Skeletal muscle satellite cell (primary cell): Measurements from ENCODE around the gene MYOM3.

Experiments used
- H3K27me3 ChIP-seq: 2 replicates; pipeline ENCODE4 v1.7.0; 2013; ENCODE audit warnings: low read length; ENCODE audit not compliant: control insufficient read depth, insufficient read depth
- H3K36me3 ChIP-seq: 2 replicates; pipeline ENCODE4 v1.7.0; 2013; ENCODE audit warnings: mild to moderate bottlenecking, control low read depth, low read length; ENCODE audit not compliant: insufficient read depth
- H3K4me1 ChIP-seq: 2 replicates; pipeline ENCODE4 v1.7.0; 2013; ENCODE audit warnings: low read length; ENCODE audit not compliant: control insufficient read depth, insufficient read depth
- H3K4me2 ChIP-seq: 2 replicates; pipeline ENCODE4 v1.7.0; 2013; ENCODE audit warnings: mild to moderate bottlenecking, low read length
- H3K4me3 ChIP-seq: 2 replicates; pipeline ENCODE4 v1.7.0; 2013; ENCODE audit warnings: low read length
- H3K9ac ChIP-seq: 2 replicates; pipeline ENCODE4 v1.7.0; 2013; ENCODE audit warnings: mild to moderate bottlenecking, low read depth, low read length, moderate library complexity
- H3K9me3 ChIP-seq: replicated peaks from 2 replicates; pipeline ENCODE4 v1.7.0; 2013; ENCODE audit warnings: mild to moderate bottlenecking, control low read depth, low read length

MYOM3 gene

GRCh38 chr1:24149866-24150233, 37.9 kb upstream of the MYOM3 start:
- Histone ChIP-seq H3K4me2 (peak overlapping the region; percentile 83), H3K9ac (no peak overlapping the region), H3K9me3 (no peaks in the 10 kb centered on the region), H3K27me3 (peaks cover 48% of the 10 kb centered on the region), H3K36me3 (no peaks in the 10 kb centered on the region), H3K4me1 (peaks cover 14% of the 10 kb centered on the region), H3K4me3 (peak overlapping the region; percentile 57)

- Histone ChIP-seq H3K36me3 (no peaks in the 10 kb centered on the region), H3K9ac (no peak overlapping the region), H3K9me3 (no peaks in the 10 kb centered on the region), H3K4me1 (peaks cover 14% of the 10 kb centered on the region), H3K4me3 (no peak overlapping the region), H3K27me3 (peaks cover 60% of the 10 kb centered on the region), H3K4me2 (no peak overlapping the region)
Measured at GRCh38 chr1:24147816-24148215, 35.9 kb upstream of the MYOM3 start.

GRCh38 chr1:24147194-24147593, 35.3 kb upstream of the MYOM3 start:
- peaks cover 19% of the 10 kb centered on the region for H3K4me1 ChIP-seq
- no peak overlapping the region for H3K4me2 ChIP-seq
- no peak overlapping the region for H3K9ac ChIP-seq
- H3K4me3 ChIP-seq = no peak overlapping the region
- peaks cover 56% of the 10 kb centered on the region for H3K27me3 ChIP-seq
- no peaks in the 10 kb centered on the region for H3K36me3 ChIP-seq
- no peaks in the 10 kb centered on the region for H3K9me3 ChIP-seq

GRCh38 chr1:24142546-24143534, 30.9 kb upstream of the MYOM3 start, which contains the start of gene IL22RA1:
Gene IL22RA1, minus strand, starts transcription at chr1:24143140. Its CDS starts 58 bp downstream, at chr1:24143082.
- peak within 1 kb of the TSS; percentile 81 for H3K4me3 ChIP-seq
- no peaks in the 10 kb centered on the region for H3K36me3 ChIP-seq
- H3K9me3 ChIP-seq = no peaks in the 10 kb centered on the region

GRCh38 chr1:24141311-24141997, 29.5 kb upstream of the MYOM3 start:
- Histone ChIP-seq H3K27me3 (peaks cover 36% of the 10 kb centered on the region), H3K4me3 (no peak overlapping the region), H3K9ac (no peak overlapping the region), H3K9me3 (no peaks in the 10 kb centered on the region), H3K36me3 (no peaks in the 10 kb centered on the region), H3K4me1 (peaks cover 5% of the 10 kb centered on the region), H3K4me2 (no peak overlapping the region)

More at GRCh38 chr1:24142546-24143534, 30.9 kb upstream of the MYOM3 start, which contains the start of gene IL22RA1:
- Histone ChIP-seq H3K27me3 (peaks cover 42% of the 10 kb centered on the region), H3K4me2 (peak within 1 kb of the TSS; percentile 95), H3K4me1 (peaks cover 5% of the 10 kb centered on the region), H3K9ac (peak within 1 kb of the TSS; percentile 51)

- peaks cover 5% of the 10 kb centered on the region for H3K4me1 ChIP-seq
- H3K4me2 ChIP-seq = no peak overlapping the region
- H3K9me3 ChIP-seq = no peaks in the 10 kb centered on the region
- H3K4me3 ChIP-seq = no peak overlapping the region
- no peak overlapping the region for H3K9ac ChIP-seq
- no peaks in the 10 kb centered on the region for H3K36me3 ChIP-seq
- peaks cover 40% of the 10 kb centered on the region for H3K27me3 ChIP-seq
Measured at GRCh38 chr1:24140741-24141181, 28.8 kb upstream of the MYOM3 start.

- Histone ChIP-seq H3K4me3 (no peak overlapping the region), H3K9me3 (no peaks in the 10 kb centered on the region), H3K27me3 (peaks cover 43% of the 10 kb centered on the region), H3K9ac (no peak overlapping the region), H3K4me1 (peaks cover 5% of the 10 kb centered on the region), H3K4me2 (no peak overlapping the region), H3K36me3 (no peaks in the 10 kb centered on the region)
Measured at GRCh38 chr1:24139841-24140425, 28.0 kb upstream of the MYOM3 start.

- Histone ChIP-seq H3K27me3 (peaks cover 39% of the 10 kb centered on the region), H3K4me1 (peaks cover 5% of the 10 kb centered on the region), H3K9me3 (no peaks in the 10 kb centered on the region), H3K36me3 (no peaks in the 10 kb centered on the region), H3K4me2 (no peak overlapping the region), H3K9ac (no peak overlapping the region), H3K4me3 (no peak overlapping the region)
Measured at GRCh38 chr1:24139222-24139489, 27.2 kb upstream of the MYOM3 start.

GRCh38 chr1:24138476-24139221, 26.7 kb upstream of the MYOM3 start:
- no peak overlapping the region for H3K4me3 ChIP-seq
- H3K9ac ChIP-seq = no peak overlapping the region
- H3K4me2 ChIP-seq = no peak overlapping the region
- no peaks in the 10 kb centered on the region for H3K36me3 ChIP-seq
- peaks cover 38% of the 10 kb centered on the region for H3K27me3 ChIP-seq
- H3K4me1 ChIP-seq = peaks cover 5% of the 10 kb centered on the region
- H3K9me3 ChIP-seq = no peaks in the 10 kb centered on the region

- H3K9ac ChIP-seq = no peak overlapping the region
- H3K4me1 ChIP-seq = no peaks in the 10 kb centered on the region
- no peaks in the 10 kb centered on the region for H3K9me3 ChIP-seq
- H3K27me3 ChIP-seq = peaks cover 39% of the 10 kb centered on the region
- no peak overlapping the region for H3K4me2 ChIP-seq
- no peak overlapping the region for H3K4me3 ChIP-seq
- no peaks in the 10 kb centered on the region for H3K36me3 ChIP-seq
Measured at GRCh38 chr1:24136956-24137539, 25.1 kb upstream of the MYOM3 start.
